Vagina (tissue), 2 donors: ENCODE results near the gene BRPF1.

Source experiments
- POLR2A ChIP-seq, 2 donors: fragments of 450-650 bp; IDR thresholded peaks; one replicate each; pipeline ENCODE4 v1.6.1; 2017; ENCODE audit warnings: antibody characterized with exemption in 2 of 2, mild to moderate bottlenecking in 2 of 2, moderate library complexity in 2 of 2
- POLR2AphosphoS5 ChIP-seq, 2 donors: sonication (generic); formaldehyde crosslinking; IDR thresholded peaks; one replicate each; pipeline ENCODE4 v1.9.0; 2017; ENCODE audit warnings: antibody characterized with exemption in 2 of 2, mild to moderate bottlenecking in 2 of 2, low read depth in 1 of 2; ENCODE audit not compliant: insufficient read depth in 1 of 2
- TF ChIP-seq, protein P1 (sequence below), 3 experiments: fragments of 450-650 bp in 2 of 3; fragments of 200-600 bp in 1 of 3; sonication (generic) in 1 of 3; IDR thresholded peaks; one replicate each; pipeline ENCODE4 v1.5.1; 2017 to 2019; ENCODE audit warnings: antibody characterized with exemption in 3 of 3, mild to moderate bottlenecking in 2 of 3, moderate library complexity in 2 of 3

DNA sequence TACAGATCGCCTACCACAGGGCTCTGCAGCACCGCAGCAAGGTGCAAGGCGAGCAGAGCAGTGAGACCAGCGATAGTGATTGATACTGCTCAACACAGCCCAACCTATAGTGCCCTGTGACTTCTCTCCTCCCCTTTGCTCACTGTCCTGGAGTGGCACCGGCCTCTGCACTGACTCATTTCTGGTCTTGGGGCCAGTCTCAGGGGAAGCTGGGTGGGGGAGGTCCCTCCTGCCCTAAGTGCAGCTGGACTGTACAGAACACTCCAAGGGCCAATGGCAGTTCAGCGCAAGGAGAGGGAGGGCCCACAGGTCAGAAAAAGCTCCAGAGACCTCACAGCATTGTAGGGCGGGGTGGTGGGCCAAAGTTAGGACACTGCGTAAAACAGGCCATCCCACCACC lies 15.7 kb downstream of the BRPF1 start:
- TF ChIP-seq, protein P1, sequence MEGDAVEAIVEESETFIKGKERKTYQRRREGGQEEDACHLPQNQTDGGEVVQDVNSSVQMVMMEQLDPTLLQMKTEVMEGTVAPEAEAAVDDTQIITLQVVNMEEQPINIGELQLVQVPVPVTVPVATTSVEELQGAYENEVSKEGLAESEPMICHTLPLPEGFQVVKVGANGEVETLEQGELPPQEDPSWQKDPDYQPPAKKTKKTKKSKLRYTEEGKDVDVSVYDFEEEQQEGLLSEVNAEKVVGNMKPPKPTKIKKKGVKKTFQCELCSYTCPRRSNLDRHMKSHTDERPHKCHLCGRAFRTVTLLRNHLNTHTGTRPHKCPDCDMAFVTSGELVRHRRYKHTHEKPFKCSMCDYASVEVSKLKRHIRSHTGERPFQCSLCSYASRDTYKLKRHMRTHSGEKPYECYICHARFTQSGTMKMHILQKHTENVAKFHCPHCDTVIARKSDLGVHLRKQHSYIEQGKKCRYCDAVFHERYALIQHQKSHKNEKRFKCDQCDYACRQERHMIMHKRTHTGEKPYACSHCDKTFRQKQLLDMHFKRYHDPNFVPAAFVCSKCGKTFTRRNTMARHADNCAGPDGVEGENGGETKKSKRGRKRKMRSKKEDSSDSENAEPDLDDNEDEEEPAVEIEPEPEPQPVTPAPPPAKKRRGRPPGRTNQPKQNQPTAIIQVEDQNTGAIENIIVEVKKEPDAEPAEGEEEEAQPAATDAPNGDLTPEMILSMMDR (IDR thresholded peaks at IDR 0.05): no peak
- TF ChIP-seq POLR2A (IDR thresholded peaks at IDR 0.05) (no peak), POLR2AphosphoS5 (IDR thresholded peaks at IDR 0.05; ENCODE audit: insufficient read depth in 1 of 2, low read depth in 1 of 2) (no peak)
